ENCODE measurements around the gene WDR70.

Gene WDR70

DNA sequence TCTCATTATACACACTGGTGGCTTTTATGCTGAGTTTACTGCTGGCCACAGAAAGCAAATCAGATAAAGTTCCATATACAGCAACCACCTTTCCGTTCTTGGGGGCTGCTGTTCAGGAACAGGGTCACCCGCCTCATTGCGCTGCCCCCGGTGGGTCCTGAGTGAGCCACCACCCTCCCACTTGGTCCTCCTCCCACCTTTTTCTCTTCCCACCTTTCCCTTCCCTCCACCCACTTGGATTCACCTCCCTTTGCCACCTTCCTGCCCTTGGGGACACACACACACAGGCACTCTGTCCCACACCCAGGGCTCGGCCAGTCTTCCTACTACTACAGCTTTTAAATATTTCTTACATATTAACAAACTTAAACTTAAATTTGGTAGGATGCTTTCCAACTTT, 127.6 kb downstream of the WDR70 start:
- Histone ChIP-seq H2AK5ac (ENCODE audit: low read length) (no peak overlapping the region), H3K18ac (ENCODE audit: low read length) (no peak overlapping the region), H3K14ac (ENCODE audit: low read length) (no peak overlapping the region), H4K12ac (ENCODE audit: low read depth, low read length) (no peak overlapping the region), H3K9ac (ENCODE audit: low read length) (no peak overlapping the region), H4K91ac (ENCODE audit: low read depth, low read length) (no peak overlapping the region), H2AFZ (ENCODE audit: insufficient read depth, low read length, poor library complexity) (no peak overlapping the region), H4K8ac (ENCODE audit: low read depth, low read length) (no peak overlapping the region), H3K4ac (ENCODE audit: low read depth, low read length) (no peak overlapping the region), H3K36me3 (ENCODE audit: control insufficient read depth in 1 of 2, insufficient read depth in 2 of 2, low read length in 2 of 2) (no peaks in the 10 kb centered on the region), H3K79me2 (ENCODE audit: control insufficient read depth, insufficient read depth, low read length, poor library complexity) (no peaks in the 10 kb centered on the region), H3K4me3 (ENCODE audit: low read depth, low read length) (no peak overlapping the region), H3K4me2 (ENCODE audit: low read length) (no peak overlapping the region), H2BK120ac (ENCODE audit: insufficient read depth, low read length, poor library complexity) (no peak overlapping the region), H2BK5ac (ENCODE audit: low read depth, low read length, poor library complexity) (no peak overlapping the region), H2BK12ac (ENCODE audit: low read length) (no peak overlapping the region), H3K23ac (ENCODE audit: low read length) (no peak overlapping the region), H3K27me3 (ENCODE audit: insufficient read depth, low read length) (no peaks in the 10 kb centered on the region), H3K27ac (ENCODE audit: low read depth, low read length) (no peak overlapping the region), H3K9me3 (ENCODE audit: insufficient read depth, low read depth, low read length) (no peaks in the 10 kb centered on the region), H3K79me1 (ENCODE audit: low read length) (no peaks in the 10 kb centered on the region), H3K4me1 (ENCODE audit: control insufficient read depth in 1 of 2, insufficient read depth in 2 of 2, low read length in 2 of 2) (no peaks in the 10 kb centered on the region)
- DNase-seq = no peak
- no CpG with 5 or more reads among the region's 5 CpGs for WGBS (ENCODE audit: extremely low coverage, insufficient coverage, insufficient read length)

DNA sequence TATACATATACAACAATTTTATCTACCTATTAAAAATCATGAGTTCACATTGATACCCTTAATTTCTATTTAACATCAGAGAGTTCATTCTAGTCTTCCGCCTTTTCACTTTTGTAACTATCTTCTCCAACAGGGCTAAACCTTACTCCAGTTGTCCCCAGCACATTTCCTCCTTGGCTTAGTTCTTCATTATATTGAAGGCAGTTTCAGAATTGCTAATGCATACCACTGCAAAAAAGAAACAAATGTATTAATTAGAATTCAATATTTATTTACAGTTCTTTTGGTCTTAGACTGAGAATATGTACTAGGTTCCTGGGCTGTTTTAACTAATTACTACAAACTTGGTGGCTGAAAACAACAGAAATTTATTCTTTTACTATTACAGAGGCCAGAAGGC, 132.5 kb downstream of the WDR70 start:
- H2AFZ ChIP-seq (ENCODE audit: insufficient read depth, low read length, poor library complexity) = no peak overlapping the region
- no peak overlapping the region for H2BK5ac ChIP-seq (ENCODE audit: low read depth, low read length, poor library complexity)
- H3K23ac ChIP-seq (ENCODE audit: low read length) = no peak overlapping the region
- no peak overlapping the region for H3K4me2 ChIP-seq (ENCODE audit: low read length)
- no peaks in the 10 kb centered on the region for H3K79me1 ChIP-seq (ENCODE audit: low read length)
- H3K36me3 ChIP-seq (ENCODE audit: control insufficient read depth in 1 of 2, insufficient read depth in 2 of 2, low read length in 2 of 2) = no peaks in the 10 kb centered on the region
- no peak overlapping the region for H3K4me3 ChIP-seq (ENCODE audit: low read depth, low read length)
- no peaks in the 10 kb centered on the region for H3K27me3 ChIP-seq (ENCODE audit: insufficient read depth, low read length)
- no peak for DNase-seq
- H3K14ac ChIP-seq (ENCODE audit: low read length) = no peak overlapping the region
- H3K9me3 ChIP-seq (ENCODE audit: insufficient read depth, low read depth, low read length) = no peaks in the 10 kb centered on the region
- H2BK12ac ChIP-seq (ENCODE audit: low read length) = no peak overlapping the region
- no peak overlapping the region for H4K91ac ChIP-seq (ENCODE audit: low read depth, low read length)
- no peak overlapping the region for H3K4ac ChIP-seq (ENCODE audit: low read depth, low read length)
- no peak overlapping the region for H3K9ac ChIP-seq (ENCODE audit: low read length)
- no peaks in the 10 kb centered on the region for H3K79me2 ChIP-seq (ENCODE audit: control insufficient read depth, insufficient read depth, low read length, poor library complexity)
- H3K4me1 ChIP-seq (ENCODE audit: control insufficient read depth in 1 of 2, insufficient read depth in 2 of 2, low read length in 2 of 2) = no peaks in the 10 kb centered on the region
- WGBS (ENCODE audit: extremely low coverage, insufficient coverage, insufficient read length) = no CpG with 5 or more reads among the region's 1 CpG
- no peak overlapping the region for H3K18ac ChIP-seq (ENCODE audit: low read length)
- H3K27ac ChIP-seq (ENCODE audit: low read depth, low read length) = no peak overlapping the region
- no peak overlapping the region for H4K8ac ChIP-seq (ENCODE audit: low read depth, low read length)
- H4K12ac ChIP-seq (ENCODE audit: low read depth, low read length) = no peak overlapping the region
- H2BK120ac ChIP-seq (ENCODE audit: insufficient read depth, low read length, poor library complexity) = no peak overlapping the region
- no peak overlapping the region for H2AK5ac ChIP-seq (ENCODE audit: low read length)

DNA sequence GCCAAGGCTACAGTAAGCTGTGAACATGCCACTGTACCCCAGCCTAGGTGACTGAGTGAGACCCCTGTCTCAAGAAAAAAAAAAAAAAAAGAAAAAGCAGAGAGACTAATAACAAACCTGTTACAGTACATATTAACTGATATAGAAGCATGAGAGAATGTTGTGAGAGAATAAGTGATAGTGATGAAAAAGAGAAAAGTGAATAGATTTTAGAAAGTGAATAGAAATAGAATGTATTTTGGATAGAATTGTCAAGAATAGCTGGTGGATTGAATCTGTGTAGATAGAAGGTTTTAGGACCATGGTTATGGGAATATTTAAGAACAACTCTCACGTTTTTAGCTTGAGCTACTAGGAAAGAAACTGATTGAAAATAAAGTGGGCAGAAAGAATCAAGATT, 135.8 kb downstream of the WDR70 start:
- DNase-seq = no peak
- WGBS (ENCODE audit: extremely low coverage, insufficient coverage, insufficient read length) = no CpG with 5 or more reads among the region's 1 CpG

GRCh38 chr5:37517686-37518085, 138.6 kb downstream of the WDR70 start:
- DNase-seq = no peak
- no peak overlapping the region for H2BK5ac ChIP-seq (ENCODE audit: low read depth, low read length, poor library complexity)
- no peak overlapping the region for H3K4ac ChIP-seq (ENCODE audit: low read depth, low read length)
- no peak overlapping the region for H2AFZ ChIP-seq (ENCODE audit: insufficient read depth, low read length, poor library complexity)
- no CpG with 5 or more reads among the region's 3 CpGs for WGBS (ENCODE audit: extremely low coverage, insufficient coverage, insufficient read length)
- H2BK120ac ChIP-seq (ENCODE audit: insufficient read depth, low read length, poor library complexity) = no peak overlapping the region
- H3K79me1 ChIP-seq (ENCODE audit: low read length) = no peaks in the 10 kb centered on the region
- H2BK12ac ChIP-seq (ENCODE audit: low read length) = no peak overlapping the region
- peaks cover 6 to 9% of the 10 kb centered on the region in 2 experiments for H3K36me3 ChIP-seq (ENCODE audit: control insufficient read depth in 1 of 2, insufficient read depth in 2 of 2, low read length in 2 of 2)
- no peaks in the 10 kb centered on the region for H3K79me2 ChIP-seq (ENCODE audit: control insufficient read depth, insufficient read depth, low read length, poor library complexity)
- no peak overlapping the region for H4K91ac ChIP-seq (ENCODE audit: low read depth, low read length)
- H3K9me3 ChIP-seq (ENCODE audit: insufficient read depth, low read depth, low read length) = peaks cover 6% of the 10 kb centered on the region
- H3K23ac ChIP-seq (ENCODE audit: low read length) = no peak overlapping the region
- no peak overlapping the region for H3K18ac ChIP-seq (ENCODE audit: low read length)
- no peak overlapping the region for H3K4me3 ChIP-seq (ENCODE audit: low read depth, low read length)
- no peak overlapping the region for H3K4me2 ChIP-seq (ENCODE audit: low read length)
- no peak overlapping the region for H2AK5ac ChIP-seq (ENCODE audit: low read length)
- no peaks in the 10 kb centered on the region for H3K27me3 ChIP-seq (ENCODE audit: insufficient read depth, low read length)
- no peak overlapping the region for H3K27ac ChIP-seq (ENCODE audit: low read depth, low read length)
- H4K12ac ChIP-seq (ENCODE audit: low read depth, low read length) = no peak overlapping the region
- H3K9ac ChIP-seq (ENCODE audit: low read length) = no peak overlapping the region
- H3K14ac ChIP-seq (ENCODE audit: low read length) = no peak overlapping the region
- H3K4me1 ChIP-seq (ENCODE audit: control insufficient read depth in 1 of 2, insufficient read depth in 2 of 2, low read length in 2 of 2) = no peaks in the 10 kb centered on the region
- no peak overlapping the region for H4K8ac ChIP-seq (ENCODE audit: low read depth, low read length)

More for the DNA sequence above, 135.8 kb downstream of the WDR70 start:
- Histone ChIP-seq H3K14ac (ENCODE audit: low read length) (no peak overlapping the region), H3K79me2 (ENCODE audit: control insufficient read depth, insufficient read depth, low read length, poor library complexity) (no peaks in the 10 kb centered on the region), H3K9ac (ENCODE audit: low read length) (no peak overlapping the region), H2AFZ (ENCODE audit: insufficient read depth, low read length, poor library complexity) (no peak overlapping the region), H3K36me3 (ENCODE audit: control insufficient read depth in 1 of 2, insufficient read depth in 2 of 2, low read length in 2 of 2) (peaks cover 3 to 6% of the 10 kb centered on the region in 2 experiments), H4K8ac (ENCODE audit: low read depth, low read length) (no peak overlapping the region), H2BK5ac (ENCODE audit: low read depth, low read length, poor library complexity) (no peak overlapping the region), H3K79me1 (ENCODE audit: low read length) (no peaks in the 10 kb centered on the region), H3K18ac (ENCODE audit: low read length) (no peak overlapping the region), H3K27me3 (ENCODE audit: insufficient read depth, low read length) (no peaks in the 10 kb centered on the region), H3K9me3 (ENCODE audit: insufficient read depth, low read depth, low read length) (peaks cover 6% of the 10 kb centered on the region), H2AK5ac (ENCODE audit: low read length) (no peak overlapping the region), H3K4ac (ENCODE audit: low read depth, low read length) (no peak overlapping the region), H3K4me1 (ENCODE audit: control insufficient read depth in 1 of 2, insufficient read depth in 2 of 2, low read length in 2 of 2) (no peaks in the 10 kb centered on the region), H3K4me3 (ENCODE audit: low read depth, low read length) (no peak overlapping the region), H3K4me2 (ENCODE audit: low read length) (no peak overlapping the region), H4K12ac (ENCODE audit: low read depth, low read length) (no peak overlapping the region), H2BK12ac (ENCODE audit: low read length) (no peak overlapping the region), H3K27ac (ENCODE audit: low read depth, low read length) (no peak overlapping the region), H4K91ac (ENCODE audit: low read depth, low read length) (no peak overlapping the region), H2BK120ac (ENCODE audit: insufficient read depth, low read length, poor library complexity) (no peak overlapping the region), H3K23ac (ENCODE audit: low read length) (no peak overlapping the region)
